IMR-90 (cell line): ENCODE measurements around the gene NTNG2.

Experiments
- CEBPB ChIP-seq: IDR thresholded peaks from 2 replicates; pipeline ENCODE4 v1.6.1; 2012; ENCODE audit warnings: low read depth, low read length, improper control_type of control experiment
- CHD1 ChIP-seq: IDR thresholded peaks from 2 replicates; pipeline ENCODE4 v1.6.1; 2012; ENCODE audit warnings: low read depth, low read length, improper control_type of control experiment
- POLR2A ChIP-seq: IDR thresholded peaks from 2 replicates; pipeline ENCODE4 v1.6.1; 2012; ENCODE audit warnings: mild to moderate bottlenecking, low read depth, low read length
- RCOR1 ChIP-seq: IDR thresholded peaks from 2 replicates; pipeline ENCODE4 v1.6.1; 2012; ENCODE audit warnings: mild to moderate bottlenecking, low read length, improper control_type of control experiment; ENCODE audit not compliant: insufficient replicate concordance
- TF ChIP-seq, protein P1 (sequence below): conservative IDR thresholded peaks from 2 replicates; pipeline ENCODE4 v1.5.1; 2012; ENCODE audit warnings: mild to moderate bottlenecking, low read depth, low read length, improper control_type of control experiment
- TF ChIP-seq, protein P2 (sequence below): fragments of 150-350 bp; IDR thresholded peaks from 2 replicates; pipeline ENCODE4 v1.6.1; 2017; ENCODE audit warnings: mild to moderate bottlenecking, antibody characterized with exemption, low read length, low read depth

DNA sequence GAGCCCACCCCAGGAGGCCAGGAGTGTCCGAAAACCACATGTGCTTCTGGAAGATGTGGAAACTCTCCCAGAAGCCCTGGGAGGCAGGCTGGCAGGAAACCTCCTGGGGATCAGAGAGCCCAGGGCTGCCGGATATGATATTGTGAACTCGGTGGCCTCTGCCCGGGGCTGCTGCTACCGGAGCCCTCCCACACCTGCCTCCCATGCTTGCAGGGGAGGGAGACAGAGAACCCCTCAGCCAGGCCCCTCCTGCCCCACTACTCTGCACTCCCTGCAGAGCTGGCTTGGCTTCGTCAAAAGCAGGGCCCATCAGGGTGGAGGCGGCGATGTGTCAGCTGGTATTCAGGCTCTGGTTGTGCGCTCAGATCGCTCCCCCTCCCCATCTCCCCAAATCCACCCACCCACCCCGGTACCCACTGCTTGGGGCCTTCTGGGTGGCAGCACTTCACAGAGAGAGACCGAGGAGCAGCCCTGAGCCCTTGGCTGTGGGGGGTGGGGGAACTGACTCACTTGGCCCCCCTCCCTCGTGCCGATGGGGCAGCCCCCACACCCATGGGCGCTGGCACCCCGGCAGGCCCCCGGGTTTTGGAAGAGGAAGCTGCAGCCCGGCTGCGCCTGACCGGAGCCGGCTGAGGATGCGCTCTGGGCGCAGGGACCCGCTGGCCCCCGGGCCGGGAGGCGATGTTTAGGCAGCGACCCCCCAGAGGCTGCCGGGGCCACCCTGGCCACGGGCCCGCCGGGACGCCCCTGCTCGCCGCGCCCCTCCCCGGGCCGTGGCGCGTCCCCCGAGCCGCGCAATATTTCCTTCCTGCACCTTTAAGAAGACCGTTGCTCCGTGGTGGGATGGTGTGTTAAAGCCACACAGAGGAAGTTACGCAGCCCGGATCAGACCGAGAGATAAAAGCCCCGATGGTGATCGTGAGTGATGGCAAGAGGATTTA is 786 bp upstream of the NTNG2 start:
- TF ChIP-seq CHD1 = no peak
- TF ChIP-seq CEBPB = no peak
- TF ChIP-seq RCOR1 = no peak
- TF ChIP-seq, protein P1, sequence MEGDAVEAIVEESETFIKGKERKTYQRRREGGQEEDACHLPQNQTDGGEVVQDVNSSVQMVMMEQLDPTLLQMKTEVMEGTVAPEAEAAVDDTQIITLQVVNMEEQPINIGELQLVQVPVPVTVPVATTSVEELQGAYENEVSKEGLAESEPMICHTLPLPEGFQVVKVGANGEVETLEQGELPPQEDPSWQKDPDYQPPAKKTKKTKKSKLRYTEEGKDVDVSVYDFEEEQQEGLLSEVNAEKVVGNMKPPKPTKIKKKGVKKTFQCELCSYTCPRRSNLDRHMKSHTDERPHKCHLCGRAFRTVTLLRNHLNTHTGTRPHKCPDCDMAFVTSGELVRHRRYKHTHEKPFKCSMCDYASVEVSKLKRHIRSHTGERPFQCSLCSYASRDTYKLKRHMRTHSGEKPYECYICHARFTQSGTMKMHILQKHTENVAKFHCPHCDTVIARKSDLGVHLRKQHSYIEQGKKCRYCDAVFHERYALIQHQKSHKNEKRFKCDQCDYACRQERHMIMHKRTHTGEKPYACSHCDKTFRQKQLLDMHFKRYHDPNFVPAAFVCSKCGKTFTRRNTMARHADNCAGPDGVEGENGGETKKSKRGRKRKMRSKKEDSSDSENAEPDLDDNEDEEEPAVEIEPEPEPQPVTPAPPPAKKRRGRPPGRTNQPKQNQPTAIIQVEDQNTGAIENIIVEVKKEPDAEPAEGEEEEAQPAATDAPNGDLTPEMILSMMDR = no peak
- no peak for TF ChIP-seq POLR2A
- TF ChIP-seq, protein P2, sequence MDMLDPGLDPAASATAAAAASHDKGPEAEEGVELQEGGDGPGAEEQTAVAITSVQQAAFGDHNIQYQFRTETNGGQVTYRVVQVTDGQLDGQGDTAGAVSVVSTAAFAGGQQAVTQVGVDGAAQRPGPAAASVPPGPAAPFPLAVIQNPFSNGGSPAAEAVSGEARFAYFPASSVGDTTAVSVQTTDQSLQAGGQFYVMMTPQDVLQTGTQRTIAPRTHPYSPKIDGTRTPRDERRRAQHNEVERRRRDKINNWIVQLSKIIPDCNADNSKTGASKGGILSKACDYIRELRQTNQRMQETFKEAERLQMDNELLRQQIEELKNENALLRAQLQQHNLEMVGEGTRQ = no peak
